IMR-90 (cell line): Measurements from ENCODE around the gene RHBDD1. TPM values are rescaled to one million over a fixed set of nuclear protein-coding genes. Genes with fewer than 3 reads are reported as not detected.

Experiments used
- ATAC-seq: fragments of 200-7000 bp; cut with Tn5 transposase; 2 replicates; pipeline ENCODE4 v1.9.1; 2020; ENCODE audit warnings: low read depth, mild to moderate bottlenecking, moderate library complexity
- BruUV-seq: library from RNA; stranded (reverse); fragments of 400-500 nt; replicated peaks from 2 replicates; lab custom pipeline; 2021; lab: Mats Ljungman, UMichigan
- CTCF ChIA-PET: fragments of 300-600 bp; formaldehyde crosslinking; extraction: SDS; loops from one replicate; lab custom pipeline; 2021; ENCODE audit warnings: antibody characterized with exemption; lab: Yijun Ruan, JAX
- POLR2A ChIA-PET: fragments of 300-600 bp; sonication (Branson Sonifier 250); formaldehyde crosslinking; loops from one replicate; lab custom pipeline; 2022; ENCODE audit warnings: antibody characterized with exemption; ENCODE audit not compliant: unreplicated experiment; lab: Charles Lee
- DNase-seq: peaks from one replicate; pipeline ENCODE4 v3.0.0; 2013
- H2AFZ ChIP-seq: replicated peaks from 2 replicates; pipeline ENCODE3; 2013; ENCODE audit warnings: low read length, mild to moderate bottlenecking; ENCODE audit not compliant: poor library complexity
- H2AK5ac ChIP-seq: 2 replicates; pipeline ENCODE4 v1.6.1; 2013; ENCODE audit warnings: low read depth, low read length, inconsistent platforms
- H2AK9ac ChIP-seq: replicated peaks from 2 replicates; pipeline ENCODE3; 2013; ENCODE audit warnings: mild to moderate bottlenecking, low read depth, low read length, moderate library complexity; ENCODE audit not compliant: poor library complexity
- H2BK120ac ChIP-seq: 2 replicates; pipeline ENCODE4 v1.6.1; 2013; ENCODE audit warnings: low read depth, low read length, inconsistent platforms
- H2BK15ac ChIP-seq: 3 replicates; pipeline ENCODE4 v1.6.1; 2013; ENCODE audit warnings: low read depth, low read length, inconsistent platforms
- H2BK20ac ChIP-seq: 2 replicates; pipeline ENCODE4 v1.6.1; 2013; ENCODE audit warnings: low read depth, mild to moderate bottlenecking, inconsistent platforms, low read length, moderate library complexity
- H2BK5ac ChIP-seq: 2 replicates; pipeline ENCODE4 v1.6.1; 2013; ENCODE audit warnings: mild to moderate bottlenecking, low read depth, low read length, inconsistent platforms; ENCODE audit not compliant: poor library complexity, severe bottlenecking
- H3K14ac ChIP-seq: replicated peaks from 2 replicates; pipeline ENCODE4 v1.6.1; 2013; ENCODE audit warnings: low read depth, low read length, inconsistent platforms
- H3K18ac ChIP-seq: 2 replicates; pipeline ENCODE4 v1.6.1; 2013; ENCODE audit warnings: low read depth, low read length, control low read depth
- H3K23ac ChIP-seq: 2 replicates; pipeline ENCODE4 v1.6.1; 2013; ENCODE audit warnings: low read depth, low read length, inconsistent platforms
- H3K27ac ChIP-seq: 2 replicates; pipeline ENCODE4 v1.5.1; 2013; ENCODE audit warnings: mild to moderate bottlenecking, control low read depth, low read length; ENCODE audit not compliant: insufficient read depth
- H3K27me3 ChIP-seq: 2 replicates; pipeline ENCODE4 v1.6.1; 2013; ENCODE audit warnings: low read length; ENCODE audit not compliant: control insufficient read depth, insufficient read depth
- H3K36me3 ChIP-seq: 2 replicates; pipeline ENCODE4 v1.6.1; 2013; ENCODE audit warnings: low read length, mixed read lengths; ENCODE audit not compliant: control insufficient read depth, insufficient read depth
- H3K4ac ChIP-seq: 2 replicates; pipeline ENCODE4 v1.6.1; 2013; ENCODE audit warnings: low read depth, low read length, inconsistent platforms
- H3K4me1 ChIP-seq: 2 replicates; pipeline ENCODE4 v1.6.1; 2013; ENCODE audit warnings: low read length, mixed read lengths; ENCODE audit not compliant: control insufficient read depth, insufficient read depth
- H3K4me2 ChIP-seq: 2 replicates; pipeline ENCODE4 v1.6.1; 2013; ENCODE audit warnings: low read depth, mild to moderate bottlenecking, control low read depth, low read length, moderate library complexity
- H3K4me3 ChIP-seq: 2 replicates; pipeline ENCODE4 v1.5.1; 2013; ENCODE audit warnings: low read depth, mild to moderate bottlenecking, control low read depth, low read length, moderate library complexity; ENCODE audit not compliant: insufficient read depth
- H3K56ac ChIP-seq: 2 replicates; pipeline ENCODE4 v1.6.1; 2013; ENCODE audit warnings: low read length, inconsistent platforms; ENCODE audit not compliant: insufficient read depth; ENCODE audit errors: extremely low read depth
- H3K79me1 ChIP-seq, 2 experiments: 2 replicates each; pipeline ENCODE4 v1.6.1; 2013; ENCODE audit warnings: low read length in 2 of 2, inconsistent platforms in 1 of 2, low read depth in 1 of 2
- H3K9ac ChIP-seq: 2 replicates; pipeline ENCODE4 v1.6.1; 2013; ENCODE audit warnings: low read depth, low read length, control low read depth
- H3K9me1 ChIP-seq: 2 replicates; pipeline ENCODE4 v1.6.1; 2013; ENCODE audit warnings: low read length, inconsistent platforms; ENCODE audit not compliant: insufficient read depth
- H3K9me3 ChIP-seq: 2 replicates; pipeline ENCODE4 v1.6.1; 2013; ENCODE audit warnings: low read length; ENCODE audit not compliant: control insufficient read depth, insufficient read depth
- H4K20me1 ChIP-seq: 2 replicates; pipeline ENCODE4 v1.6.1; 2013; ENCODE audit warnings: low read length, inconsistent platforms; ENCODE audit not compliant: insufficient read depth
- H4K5ac ChIP-seq: 2 replicates; pipeline ENCODE4 v1.6.1; 2013; ENCODE audit warnings: mild to moderate bottlenecking, low read depth, low read length, control low read depth
- H4K8ac ChIP-seq, 2 experiments: 2 replicates each; pipeline ENCODE4 v1.6.1; 2013; ENCODE audit warnings: low read depth in 2 of 2, low read length in 2 of 2, control low read depth in 1 of 2, inconsistent platforms in 1 of 2
- H4K91ac ChIP-seq: 2 replicates; pipeline ENCODE4 v1.6.1; 2013; ENCODE audit warnings: low read depth, low read length, inconsistent platforms; ENCODE audit not compliant: insufficient read depth
- CEBPB ChIP-seq: IDR thresholded peaks from 2 replicates; pipeline ENCODE4 v1.6.1; 2012; ENCODE audit warnings: low read depth, low read length, improper control_type of control experiment
- RFX5 ChIP-seq: IDR thresholded peaks from 2 replicates; pipeline ENCODE4 v1.8.0; 2012; ENCODE audit warnings: low read depth, mild to moderate bottlenecking, low read length, moderate library complexity
- WGBS, 2 experiments: methylation state at CpG; one replicate each; pipeline versions ENCODE4 v1.1.5 to v1.1.7; 2013; ENCODE audit warnings: missing lambda C conversion rate in 2 of 2; ENCODE audit not compliant: insufficient read length in 1 of 2; ENCODE audit errors: extremely low coverage in 2 of 2; 5-methylcytosine and 5-hydroxymethylcytosine counted together
- dilution Hi-C: fragments of 300-500 bp; cut with HindIII; formaldehyde crosslinking; loops from one replicate; pipeline ENCODE4 v1.14.3; 2018; ENCODE audit warnings: low sequenced_read_pairs; ENCODE audit not compliant: unreplicated experiment
- in situ Hi-C: fragments of 300-500 bp; cut with MboI; formaldehyde crosslinking; loops from 3 replicates; pipeline ENCODE4 v1.14.3; 2019; ENCODE audit warnings: low sequenced_read_pairs, inconsistent platforms, mixed read lengths
- intact Hi-C: fragments of 100-400 bp; cut with micrococcal nuclease; formaldehyde crosslinking; loops from 2 replicates; pipeline ENCODE4 v1.10.0; 2022
- polyA plus RNA-seq, 3 experiments: library from polyadenylated mRNA; depleted of rRNA; stranded (reverse); fragments of >200 nt; gene quantifications; 2 replicates each; pipeline ENCODE4 v1.2.3, GENCODE V29; 2012; ENCODE audit warnings: low replicate concordance in 1 of 3
- total RNA-seq: library from RNA; depleted of rRNA; stranded (reverse); fragments of >200 nt; gene quantifications from 2 replicates; pipeline ENCODE4 v1.2.3, GENCODE V29; 2012

Gene RHBDD1
- total and polyA plus RNA-seq, 2 of the 4 experiments (the other 2 are of a cell fraction), result 9.7 to 14.0 TPM

GRCh38 chr2:226885769-226886435 is 50.0 kb downstream of the RHBDD1 start:
- no peak overlapping the region for H2AFZ ChIP-seq
- no peaks in the 10 kb centered on the region; the same call in 1 of the 2 replicates for H3K9me3 ChIP-seq
- H2AK5ac ChIP-seq, result peak overlapping the region; percentile 88
- peak overlapping the region; percentile 78 for H3K14ac ChIP-seq
- no peak overlapping the region for H3K4me3 ChIP-seq
- no TSS peak for BruUV-seq
- peak overlapping the region; percentile 95; the same call in 2 of the 3 replicates for H2BK15ac ChIP-seq
- H3K79me1 ChIP-seq, result peaks cover 10 to 18% of the 10 kb centered on the region in 2 experiments
- H3K56ac ChIP-seq, result peak overlapping the region; percentile 31; the same call in 1 of the 2 replicates
- POLR2A ChIA-PET, result no interaction called here
- peaks cover 4% of the 10 kb centered on the region for H3K4me1 ChIP-seq
- H3K27ac ChIP-seq, result peak overlapping the region; percentile 5; the same call in 1 of the 2 replicates
- 40% methylated on average over 1 of the region's 8 CpGs; no CpG with 5 or more reads in 1 of the 2 experiments for WGBS, 2 experiments
- TF ChIP-seq RFX5 (no peak), CEBPB (0 out of 2 replicates have a peak, but pooled peaks have one; percentile 11)
- H2BK120ac ChIP-seq, result peak overlapping the region; percentile 79
- peak overlapping the region; percentile 89 for H2BK5ac ChIP-seq
- intact Hi-C loops (no loop called here), dilution Hi-C loops (no loop called here), in situ Hi-C loops (no loop called here)
- DNase-seq (peak; percentile 17), ATAC-seq (peak; percentile 36)
- peak overlapping the region; percentile 38; the same call in 1 of the 2 replicates for H3K18ac ChIP-seq
- H3K36me3 ChIP-seq, result no peaks in the 10 kb centered on the region
- no peak overlapping the region for H2AK9ac ChIP-seq
- H3K9ac ChIP-seq, result no peak overlapping the region
- H3K4me2 ChIP-seq, result no peak overlapping the region
- H4K8ac ChIP-seq, result peak overlapping the region in 1 of 2 experiments; percentile 66; a peak in 1 of 4 replicates
- H3K23ac ChIP-seq, result peak overlapping the region; percentile 78; the same call in 1 of the 2 replicates
- no peaks in the 10 kb centered on the region for H4K20me1 ChIP-seq
- CTCF ChIA-PET, result interaction anchor here (1.0 kb wide), 1 partner anchor 13 kb away, joined by 3 read pairs; no protein-coding TSS in a partner anchor
- peak overlapping the region; percentile 76 for H4K91ac ChIP-seq
- H3K27me3 ChIP-seq, result no peaks in the 10 kb centered on the region
- H4K5ac ChIP-seq, result no peak overlapping the region; the same call in 1 of the 2 replicates
- peaks cover 6% of the 10 kb centered on the region; the same call in 1 of the 2 replicates for H3K9me1 ChIP-seq
- H3K4ac ChIP-seq, result peak overlapping the region; percentile 84
- H2BK20ac ChIP-seq, result peak overlapping the region; percentile 85; the same call in 1 of the 2 replicates
